HCT116 (cell line): ENCODE measurements around the gene FBN1. TPM values are rescaled to one million over a fixed set of nuclear protein-coding genes. Genes with fewer than 3 reads are reported as not detected.

Source experiments
- ATAC-seq: fragments of 200-7000 bp; cut with Tn5 transposase; 2 replicates; pipeline ENCODE4 v1.9.1; 2020; ENCODE audit warnings: mild to moderate bottlenecking, moderate library complexity
- BruUV-seq: library from RNA; stranded (reverse); fragments of 400-500 nt; replicated peaks from 2 replicates; lab custom pipeline; 2021; lab: Mats Ljungman, UMichigan
- CTCF ChIA-PET: fragments of 300-600 bp; sonication (Branson Sonifier 250); formaldehyde crosslinking; loops from one replicate; lab custom pipeline; 2021; ENCODE audit warnings: antibody characterized with exemption; lab: Charles Lee
- POLR2A ChIA-PET: fragments of 300-600, 350-600 bp; sonication (Branson Sonifier 250); formaldehyde crosslinking; loops from one replicate; lab custom pipeline; 2021; ENCODE audit warnings: antibody characterized with exemption; lab: Charles Lee
- RAD21 ChIA-PET, 2 experiments: fragments of 300-600 bp; sonication (Branson Sonifier 250); formaldehyde crosslinking; loops; one replicate each; lab custom pipeline; 2023; ENCODE audit warnings: low total read pairs in 2 of 2; ENCODE audit not compliant: uncharacterized antibody in 2 of 2, unreplicated experiment in 2 of 2, low non-redundant PET in 1 of 2; lab: Charles Lee
- DNase-seq: peaks from one replicate; pipeline ENCODE4 v3.0.0-alpha.2; 2010; ENCODE audit warnings: low read depth, low spot score
- H2AFZ ChIP-seq: fragments of 200-600 bp; shearing (Covaris generic), sonication (generic); 2 replicates; pipeline ENCODE4 v1.6.1; 2017; ENCODE audit warnings: low read depth, mixed run types, mixed read lengths, antibody characterized with exemption, low read length; ENCODE audit not compliant: poor library complexity, severe bottlenecking
- H3K27ac ChIP-seq: 2 replicates; pipeline ENCODE4 v1.5.1; 2012; ENCODE audit warnings: low read depth, low read length
- H3K27me3 ChIP-seq: fragments of 200-600 bp; sonication (generic); 2 replicates; pipeline ENCODE4 v1.6.1; 2016; ENCODE audit warnings: mixed run types, low read length, mixed read lengths; ENCODE audit not compliant: insufficient read depth
- H3K36me3 ChIP-seq, 2 experiments: fragments of 200-500 bp in 1 of 2; fragments of 200-600 bp in 1 of 2; sonication (Bioruptor generic) in 1 of 2; sonication (generic) in 1 of 2; 2 replicates each; pipeline versions ENCODE4 v1.5.1 to v1.6.1; 2014 to 2016; ENCODE audit warnings: low read length in 2 of 2, inconsistent platforms in 1 of 2, mixed read lengths in 1 of 2, mixed run types in 1 of 2; ENCODE audit not compliant: insufficient read depth in 2 of 2, control insufficient read depth in 1 of 2
- H3K4me1 ChIP-seq, 2 experiments: fragments of 200-600 bp in 1 of 2; sonication (generic) in 1 of 2; 2 replicates each; pipeline versions ENCODE4 v1.5.1 to v1.6.1; 2012 to 2017; ENCODE audit warnings: low read length in 2 of 2, inconsistent platforms in 1 of 2, mild to moderate bottlenecking in 1 of 2, mixed read lengths in 1 of 2, mixed run types in 1 of 2, moderate library complexity in 1 of 2; ENCODE audit not compliant: insufficient read depth in 2 of 2, control insufficient read depth in 1 of 2
- H3K4me2 ChIP-seq: fragments of 200-600 bp; sonication (generic); 2 replicates; pipeline ENCODE4 v1.6.1; 2017; ENCODE audit warnings: mixed run types, low read length, mixed read lengths
- H3K4me3 ChIP-seq, 2 experiments: fragments of 200-600 bp in 1 of 2; sonication (generic) in 1 of 2; replicated peaks in 1 of 2; 2 replicates each; pipeline ENCODE4 v1.5.1; 2011 to 2016; ENCODE audit warnings: low read length in 2 of 2, control low read depth in 1 of 2, low read depth in 1 of 2, mild to moderate bottlenecking in 1 of 2, mixed read lengths in 1 of 2, mixed run types in 1 of 2
- H3K79me2 ChIP-seq: fragments of 200-600 bp; sonication (generic); 2 replicates; pipeline ENCODE4 v1.6.1; 2017; ENCODE audit warnings: mild to moderate bottlenecking, mixed run types, low read length, moderate library complexity, mixed read lengths; ENCODE audit not compliant: insufficient read depth
- H3K9ac ChIP-seq: fragments of 200-600 bp; sonication (generic); 2 replicates; pipeline ENCODE4 v1.6.1; 2016; ENCODE audit warnings: low read length, mixed read lengths
- H3K9me2 ChIP-seq: fragments of 200-600 bp; sonication (generic), shearing (Covaris generic); 2 replicates; pipeline ENCODE4 v1.6.1; 2017; ENCODE audit warnings: mixed run types, mild to moderate bottlenecking, moderate library complexity; ENCODE audit not compliant: insufficient read depth
- H3K9me3 ChIP-seq, 2 experiments: fragments of 200-500 bp in 1 of 2; fragments of 200-600 bp in 1 of 2; sonication (Bioruptor generic) in 1 of 2; sonication (generic) in 1 of 2; 2 replicates each; pipeline ENCODE4 v1.6.1; 2014 to 2017; ENCODE audit warnings: low read length in 2 of 2, mixed read lengths in 2 of 2, inconsistent platforms in 1 of 2, low read depth in 1 of 2, mild to moderate bottlenecking in 1 of 2, mixed run types in 1 of 2, moderate library complexity in 1 of 2; ENCODE audit not compliant: control insufficient read depth in 1 of 2, insufficient read depth in 1 of 2
- H4K20me1 ChIP-seq: fragments of 200-600 bp; sonication (generic), shearing (Covaris generic); 2 replicates; pipeline ENCODE4 v1.6.1; 2017; ENCODE audit warnings: mixed run types, mild to moderate bottlenecking, moderate library complexity; ENCODE audit not compliant: insufficient read depth
- EGR1 ChIP-seq: IDR thresholded peaks from 2 replicates; pipeline ENCODE4 v1.6.1; 2012; ENCODE audit warnings: low read depth
- ELF1 ChIP-seq: IDR thresholded peaks from 2 replicates; pipeline ENCODE4 v1.6.1; 2012; ENCODE audit warnings: low read depth, borderline replicate concordance
- EZH2 ChIP-seq: fragments of 200-600 bp; sonication (generic); IDR thresholded peaks from 2 replicates; pipeline ENCODE4 v1.6.1; 2017; ENCODE audit warnings: antibody characterized with exemption, mixed run types
- FOSL1 ChIP-seq: IDR thresholded peaks from 2 replicates; pipeline ENCODE4 v1.6.1; 2012; ENCODE audit warnings: low read depth
- JUND ChIP-seq: IDR thresholded peaks from 2 replicates; pipeline ENCODE4 v1.6.1; 2012
- MAX ChIP-seq: IDR thresholded peaks from 2 replicates; pipeline ENCODE4 v1.6.1; 2012
- POLR2A ChIP-seq: IDR thresholded peaks from 2 replicates; pipeline ENCODE4 v1.7.0; 2011; ENCODE audit warnings: borderline replicate concordance; ENCODE audit not compliant: insufficient read depth, insufficient read length; ENCODE audit errors: extremely low read depth
- POLR2AphosphoS5 ChIP-seq: IDR thresholded peaks from 2 replicates; pipeline ENCODE4 v1.6.1; 2011; ENCODE audit warnings: mild to moderate bottlenecking, low read depth, low read length, moderate library complexity
- REST ChIP-seq: IDR thresholded peaks from 2 replicates; pipeline ENCODE4 v1.6.1; 2012; ENCODE audit warnings: low read depth
- SP1 ChIP-seq: IDR thresholded peaks from 2 replicates; pipeline ENCODE4 v1.6.1; 2012; ENCODE audit warnings: low read depth
- SRF ChIP-seq: IDR thresholded peaks from 2 replicates; pipeline ENCODE4 v1.6.1; 2012; ENCODE audit warnings: low read depth
- ZFX ChIP-seq: fragments of 450-650 bp; IDR thresholded peaks from 2 replicates; pipeline ENCODE4 v1.6.1; 2017
- ZNF274 ChIP-seq: fragments of 200-500 bp; sonication (Bioruptor generic); IDR thresholded peaks from 2 replicates; pipeline ENCODE4 v1.6.1; 2014; ENCODE audit warnings: mild to moderate bottlenecking, low read depth, low read length, inconsistent platforms
- intact Hi-C: fragments of 100-400 bp; cut with micrococcal nuclease; formaldehyde crosslinking; loops from 2 replicates; pipeline ENCODE4 v1.10.0; 2022
- total RNA-seq: library from RNA; stranded (reverse); gene quantifications from one replicate; pipeline ENCODE4 v1.2.1, GENCODE V29; 2021; ENCODE audit not compliant: unreplicated experiment
- TF ChIP-seq, protein P1 (sequence below): IDR thresholded peaks from 2 replicates; pipeline ENCODE4 v1.6.1; 2011; ENCODE audit warnings: mild to moderate bottlenecking, low read length, moderate library complexity; ENCODE audit not compliant: insufficient replicate concordance; ENCODE audit errors: extremely low read depth
- TF ChIP-seq, protein P2 (sequence below): IDR thresholded peaks from 2 replicates; pipeline ENCODE4 v1.6.1; 2012

The FBN1 gene
- total RNA-seq, 1 experiment from 2014 or later = 1.7 TPM

DNA sequence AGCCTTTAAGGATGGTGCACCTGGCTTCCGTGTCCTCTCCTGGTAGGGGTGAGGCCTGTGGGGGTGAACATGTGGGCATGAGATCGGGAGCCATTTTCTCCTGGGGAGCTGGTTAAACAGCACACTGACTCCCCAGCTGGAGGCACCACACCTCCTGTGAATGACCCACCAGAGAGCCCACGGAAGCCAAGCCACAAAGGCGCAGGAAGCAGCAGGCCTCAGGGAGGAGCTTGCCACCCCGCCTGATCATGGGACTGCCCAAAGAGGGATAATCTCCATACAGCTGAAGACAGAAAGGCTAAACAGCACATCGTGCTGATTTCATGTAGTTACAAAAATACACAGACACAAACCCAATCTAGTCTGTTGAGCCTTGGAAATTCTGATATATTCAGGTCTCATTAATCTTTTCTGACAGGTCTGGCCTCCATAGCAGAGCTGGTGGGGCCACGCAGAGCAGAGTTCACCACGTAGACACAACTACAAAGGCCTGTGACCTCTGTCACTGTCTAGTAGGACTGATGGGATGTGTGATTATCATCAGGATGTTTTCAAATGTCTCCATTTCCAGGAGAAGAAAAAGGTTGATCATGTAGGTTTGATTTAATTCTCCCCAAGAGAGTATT is 239.1 kb downstream of the FBN1 start:
- BruUV-seq = no TSS peak
- no peak overlapping the region for H3K4me2 ChIP-seq
- H3K79me2 ChIP-seq = no peaks in the 10 kb centered on the region
- H3K9ac ChIP-seq = no peak overlapping the region
- no peaks in the 10 kb centered on the region for H3K27me3 ChIP-seq
- ChIA-PET POLR2A (no interaction called here), CTCF (interaction anchor here (0.8 to 1.5 kb wide), 4 partner anchors 11 to 395 kb away, joined by 3 to 6 read pairs (median 4); no protein-coding TSS in a partner anchor), RAD21 (interaction anchor here in 1 of 2 experiments (0.6 kb wide), 1 partner anchor 242 kb away, joined by 3 read pairs; no protein-coding TSS in a partner anchor)
- no peaks in the 10 kb centered on the region for H3K9me3 ChIP-seq
- TF ChIP-seq EZH2 (no peak), MAX (no peak), JUND (no peak), SRF (no peak), POLR2AphosphoS5 (no peak), REST (no peak), SP1 (no peak), FOSL1 (no peak), POLR2A (no peak), ZNF274 (no peak), ZFX (no peak), ELF1 (no peak), EGR1 (no peak)
- TF ChIP-seq, protein P1, sequence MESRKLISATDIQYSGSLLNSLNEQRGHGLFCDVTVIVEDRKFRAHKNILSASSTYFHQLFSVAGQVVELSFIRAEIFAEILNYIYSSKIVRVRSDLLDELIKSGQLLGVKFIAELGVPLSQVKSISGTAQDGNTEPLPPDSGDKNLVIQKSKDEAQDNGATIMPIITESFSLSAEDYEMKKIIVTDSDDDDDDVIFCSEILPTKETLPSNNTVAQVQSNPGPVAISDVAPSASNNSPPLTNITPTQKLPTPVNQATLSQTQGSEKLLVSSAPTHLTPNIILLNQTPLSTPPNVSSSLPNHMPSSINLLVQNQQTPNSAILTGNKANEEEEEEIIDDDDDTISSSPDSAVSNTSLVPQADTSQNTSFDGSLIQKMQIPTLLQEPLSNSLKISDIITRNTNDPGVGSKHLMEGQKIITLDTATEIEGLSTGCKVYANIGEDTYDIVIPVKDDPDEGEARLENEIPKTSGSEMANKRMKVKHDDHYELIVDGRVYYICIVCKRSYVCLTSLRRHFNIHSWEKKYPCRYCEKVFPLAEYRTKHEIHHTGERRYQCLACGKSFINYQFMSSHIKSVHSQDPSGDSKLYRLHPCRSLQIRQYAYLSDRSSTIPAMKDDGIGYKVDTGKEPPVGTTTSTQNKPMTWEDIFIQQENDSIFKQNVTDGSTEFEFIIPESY = no peak
- TF ChIP-seq, protein P2, sequence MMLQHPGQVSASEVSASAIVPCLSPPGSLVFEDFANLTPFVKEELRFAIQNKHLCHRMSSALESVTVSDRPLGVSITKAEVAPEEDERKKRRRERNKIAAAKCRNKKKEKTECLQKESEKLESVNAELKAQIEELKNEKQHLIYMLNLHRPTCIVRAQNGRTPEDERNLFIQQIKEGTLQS = no peak
- H3K4me3 ChIP-seq = no peak overlapping the region
- no peaks in the 10 kb centered on the region for H3K4me1 ChIP-seq
- intact Hi-C loops = no loop called here
- no peaks in the 10 kb centered on the region for H3K36me3 ChIP-seq
- ATAC-seq (no peak), DNase-seq (no peak)
- H4K20me1 ChIP-seq = no peaks in the 10 kb centered on the region
- no peak overlapping the region for H3K27ac ChIP-seq
- no peaks in the 10 kb centered on the region for H3K9me2 ChIP-seq
- no peak overlapping the region for H2AFZ ChIP-seq
